Osteoblast (primary cell): ENCODE measurements around the gene RAI1. TPM values are rescaled to one million over a fixed set of nuclear protein-coding genes. Genes with fewer than 3 reads are reported as not detected.

ENCODE experiments used
- DNase-seq: peaks from one replicate; pipeline ENCODE4 v3.0.0; 2011; ENCODE audit warnings: low spot score, mixed read lengths; ENCODE audit not compliant: insufficient read length; ENCODE audit errors: missing footprints
- H2AFZ ChIP-seq: 2 replicates; pipeline ENCODE4 v1.6.0; 2011; ENCODE audit warnings: mild to moderate bottlenecking, low read length
- H3K27ac ChIP-seq: 2 replicates; pipeline ENCODE4 v1.5.1; 2011; ENCODE audit warnings: mild to moderate bottlenecking, low read depth, low read length, moderate library complexity
- H3K27me3 ChIP-seq: 2 replicates; pipeline ENCODE4 v1.6.0; 2012; ENCODE audit warnings: mild to moderate bottlenecking, control low read depth, inconsistent platforms, low read length, moderate library complexity; ENCODE audit not compliant: insufficient read depth
- H3K36me3 ChIP-seq: 2 replicates; pipeline ENCODE4 v1.5.1; 2011; ENCODE audit warnings: mild to moderate bottlenecking, low read length, control low read depth, moderate library complexity; ENCODE audit not compliant: insufficient read depth
- H3K4me1 ChIP-seq: 2 replicates; pipeline ENCODE4 v1.5.1; 2011; ENCODE audit warnings: mild to moderate bottlenecking, low read length, control low read depth, moderate library complexity; ENCODE audit not compliant: insufficient read depth
- H3K4me2 ChIP-seq: 2 replicates; pipeline ENCODE4 v1.6.0; 2011; ENCODE audit warnings: mild to moderate bottlenecking, low read length; ENCODE audit not compliant: insufficient read depth
- H3K4me3 ChIP-seq: fragments of 200-600 bp; sonication (generic); 3 replicates; pipeline ENCODE4 v1.5.1; 2012; ENCODE audit warnings: mild to moderate bottlenecking, low read length, inconsistent platforms; ENCODE audit not compliant: insufficient read depth
- H3K79me2 ChIP-seq: 2 replicates; pipeline ENCODE4 v1.6.0; 2012; ENCODE audit warnings: mild to moderate bottlenecking, low read length, control low read depth, inconsistent platforms; ENCODE audit not compliant: insufficient read depth
- H3K9me3 ChIP-seq: 2 replicates; pipeline ENCODE4 v1.5.1; 2011; ENCODE audit warnings: low read depth, low read length, control low read depth
- H4K20me1 ChIP-seq: 2 replicates; pipeline ENCODE4 v1.6.0; 2012; ENCODE audit warnings: mild to moderate bottlenecking, low read length, control low read depth; ENCODE audit not compliant: insufficient read depth
- CTCF ChIP-seq: IDR thresholded peaks from 2 replicates; pipeline ENCODE4 v1.5.1; 2011; ENCODE audit warnings: mild to moderate bottlenecking, low read depth, low read length, moderate library complexity; ENCODE audit errors: extremely low read depth
- total RNA-seq: library from RNA; depleted of rRNA; stranded (reverse); fragments of >200 nt; gene quantifications from 2 replicates; pipeline ENCODE4 v1.2.3, GENCODE V29; 2012

Gene RAI1
- total RNA-seq, 1 donor, result 15.6 TPM

- peaks cover 49% of the 10 kb centered on the region for H4K20me1 ChIP-seq
- no peaks in the 10 kb centered on the region for H3K36me3 ChIP-seq
- no peak overlapping the region for H3K4me3 ChIP-seq
- no peak overlapping the region for H2AFZ ChIP-seq
- H3K4me1 ChIP-seq, result peaks cover 24% of the 10 kb centered on the region
- no peak overlapping the region for H3K4me2 ChIP-seq
- TF ChIP-seq CTCF, result no peak
- H3K27ac ChIP-seq, result no peak overlapping the region
- no peaks in the 10 kb centered on the region for H3K27me3 ChIP-seq
- H3K79me2 ChIP-seq, result peaks cover 87% of the 10 kb centered on the region
- H3K9me3 ChIP-seq, result no peaks in the 10 kb centered on the region
- DNase-seq, result no peak
These were observed 37.0 kb downstream of the RAI1 start for GRCh38 chr17:17718251-17718650.

GRCh38 chr17:17719199-17719940 is 38.1 kb downstream of the RAI1 start:
- Histone ChIP-seq H3K36me3 (no peaks in the 10 kb centered on the region), H4K20me1 (peaks cover 50% of the 10 kb centered on the region), H3K4me1 (peaks cover 14% of the 10 kb centered on the region), H3K27me3 (no peaks in the 10 kb centered on the region), H3K4me2 (no peak overlapping the region), H3K79me2 (peaks cover 81% of the 10 kb centered on the region), H3K4me3 (no peak overlapping the region), H2AFZ (no peak overlapping the region), H3K27ac (no peak overlapping the region), H3K9me3 (no peaks in the 10 kb centered on the region)
- TF ChIP-seq CTCF, result no peak
- no peak for DNase-seq

GRCh38 chr17:17719966-17720543 is 38.8 kb downstream of the RAI1 start:
- peaks cover 51% of the 10 kb centered on the region for H4K20me1 ChIP-seq
- H3K79me2 ChIP-seq, result peaks cover 75% of the 10 kb centered on the region
- H3K4me2 ChIP-seq, result no peak overlapping the region

More at GRCh38 chr17:17719966-17720543, 38.8 kb downstream of the RAI1 start:
- Histone ChIP-seq H3K4me1 (peaks cover 8% of the 10 kb centered on the region), H3K36me3 (no peaks in the 10 kb centered on the region), H3K4me3 (no peak overlapping the region), H2AFZ (no peak overlapping the region), H3K9me3 (no peaks in the 10 kb centered on the region), H3K27ac (no peak overlapping the region), H3K27me3 (no peaks in the 10 kb centered on the region)
- TF ChIP-seq CTCF, result no peak
- DNase-seq, result no peak
